Measurements from ENCODE around the gene KIF5A. TPM values are rescaled to one million over a fixed set of nuclear protein-coding genes. Genes with fewer than 3 reads are reported as not detected.
A peak's percentile ranks its signal among the peaks of the same experiment; 100 is the strongest.

Gene KIF5A
- total and polyA plus RNA-seq, 2 of the 13 experiments (the other 11 are each of a cell fraction or from before 2014, with no cell fraction given), result 1.6 to 11.9 TPM

DNA sequence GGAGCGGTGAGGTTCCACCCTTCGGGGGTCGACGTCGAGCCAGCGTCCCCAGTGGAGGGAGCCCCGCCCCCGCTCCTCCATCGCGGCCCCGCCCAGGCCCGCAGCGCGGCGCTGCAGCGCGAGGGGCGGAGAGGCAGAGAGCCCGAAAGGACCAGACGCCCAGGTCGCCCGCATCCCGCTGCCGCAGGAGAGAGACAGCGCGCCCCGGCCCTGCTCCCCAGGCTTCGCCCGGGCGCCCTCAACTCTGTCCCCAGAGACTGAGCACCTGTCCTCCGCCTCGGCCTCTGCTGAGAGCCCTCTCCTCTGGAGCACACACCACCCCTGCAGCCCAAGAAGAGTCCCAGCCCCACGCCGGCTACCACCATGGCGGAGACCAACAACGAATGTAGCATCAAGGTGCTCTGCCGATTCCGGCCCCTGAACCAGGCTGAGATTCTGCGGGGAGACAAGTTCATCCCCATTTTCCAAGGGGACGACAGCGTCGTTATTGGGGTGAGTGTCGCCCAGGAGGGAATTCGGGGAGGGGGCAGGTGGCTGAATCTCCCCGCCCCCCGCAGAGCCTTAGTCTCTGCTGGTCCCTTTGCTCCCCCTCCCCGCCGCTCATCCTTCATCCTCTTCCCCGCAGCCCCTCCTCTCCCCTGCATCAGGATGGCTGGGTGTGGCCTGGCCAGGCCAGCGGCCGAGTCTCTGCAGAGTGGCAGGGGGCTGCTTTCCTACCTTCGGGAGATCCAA is at the start of gene KIF5A (continued):
- TF ChIP-seq, protein P1, sequence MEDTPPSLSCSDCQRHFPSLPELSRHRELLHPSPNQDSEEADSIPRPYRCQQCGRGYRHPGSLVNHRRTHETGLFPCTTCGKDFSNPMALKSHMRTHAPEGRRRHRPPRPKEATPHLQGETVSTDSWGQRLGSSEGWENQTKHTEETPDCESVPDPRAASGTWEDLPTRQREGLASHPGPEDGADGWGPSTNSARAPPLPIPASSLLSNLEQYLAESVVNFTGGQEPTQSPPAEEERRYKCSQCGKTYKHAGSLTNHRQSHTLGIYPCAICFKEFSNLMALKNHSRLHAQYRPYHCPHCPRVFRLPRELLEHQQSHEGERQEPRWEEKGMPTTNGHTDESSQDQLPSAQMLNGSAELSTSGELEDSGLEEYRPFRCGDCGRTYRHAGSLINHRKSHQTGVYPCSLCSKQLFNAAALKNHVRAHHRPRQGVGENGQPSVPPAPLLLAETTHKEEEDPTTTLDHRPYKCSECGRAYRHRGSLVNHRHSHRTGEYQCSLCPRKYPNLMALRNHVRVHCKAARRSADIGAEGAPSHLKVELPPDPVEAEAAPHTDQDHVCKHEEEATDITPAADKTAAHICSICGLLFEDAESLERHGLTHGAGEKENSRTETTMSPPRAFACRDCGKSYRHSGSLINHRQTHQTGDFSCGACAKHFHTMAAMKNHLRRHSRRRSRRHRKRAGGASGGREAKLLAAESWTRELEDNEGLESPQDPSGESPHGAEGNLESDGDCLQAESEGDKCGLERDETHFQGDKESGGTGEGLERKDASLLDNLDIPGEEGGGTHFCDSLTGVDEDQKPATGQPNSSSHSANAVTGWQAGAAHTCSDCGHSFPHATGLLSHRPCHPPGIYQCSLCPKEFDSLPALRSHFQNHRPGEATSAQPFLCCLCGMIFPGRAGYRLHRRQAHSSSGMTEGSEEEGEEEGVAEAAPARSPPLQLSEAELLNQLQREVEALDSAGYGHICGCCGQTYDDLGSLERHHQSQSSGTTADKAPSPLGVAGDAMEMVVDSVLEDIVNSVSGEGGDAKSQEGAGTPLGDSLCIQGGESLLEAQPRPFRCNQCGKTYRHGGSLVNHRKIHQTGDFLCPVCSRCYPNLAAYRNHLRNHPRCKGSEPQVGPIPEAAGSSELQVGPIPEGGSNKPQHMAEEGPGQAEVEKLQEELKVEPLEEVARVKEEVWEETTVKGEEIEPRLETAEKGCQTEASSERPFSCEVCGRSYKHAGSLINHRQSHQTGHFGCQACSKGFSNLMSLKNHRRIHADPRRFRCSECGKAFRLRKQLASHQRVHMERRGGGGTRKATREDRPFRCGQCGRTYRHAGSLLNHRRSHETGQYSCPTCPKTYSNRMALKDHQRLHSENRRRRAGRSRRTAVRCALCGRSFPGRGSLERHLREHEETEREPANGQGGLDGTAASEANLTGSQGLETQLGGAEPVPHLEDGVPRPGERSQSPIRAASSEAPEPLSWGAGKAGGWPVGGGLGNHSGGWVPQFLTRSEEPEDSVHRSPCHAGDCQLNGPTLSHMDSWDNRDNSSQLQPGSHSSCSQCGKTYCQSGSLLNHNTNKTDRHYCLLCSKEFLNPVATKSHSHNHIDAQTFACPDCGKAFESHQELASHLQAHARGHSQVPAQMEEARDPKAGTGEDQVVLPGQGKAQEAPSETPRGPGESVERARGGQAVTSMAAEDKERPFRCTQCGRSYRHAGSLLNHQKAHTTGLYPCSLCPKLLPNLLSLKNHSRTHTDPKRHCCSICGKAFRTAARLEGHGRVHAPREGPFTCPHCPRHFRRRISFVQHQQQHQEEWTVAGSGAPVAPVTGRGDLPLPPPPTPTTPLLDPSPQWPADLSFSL (CRISPR knock-in tag; IDR thresholded peaks at IDR 0.05), result no peak
- TF ChIP-seq ZNF777 (CRISPR knock-in tag; IDR thresholded peaks at IDR 0.05), result peak; percentile 71
- TF ChIP-seq MYNN (CRISPR knock-in tag; IDR thresholded peaks at IDR 0.05; ENCODE audit: low read depth), result no peak
- no peak for TF ChIP-seq ZNF468 (CRISPR knock-in tag; IDR thresholded peaks at IDR 0.05)
- TF ChIP-seq, protein P2, sequence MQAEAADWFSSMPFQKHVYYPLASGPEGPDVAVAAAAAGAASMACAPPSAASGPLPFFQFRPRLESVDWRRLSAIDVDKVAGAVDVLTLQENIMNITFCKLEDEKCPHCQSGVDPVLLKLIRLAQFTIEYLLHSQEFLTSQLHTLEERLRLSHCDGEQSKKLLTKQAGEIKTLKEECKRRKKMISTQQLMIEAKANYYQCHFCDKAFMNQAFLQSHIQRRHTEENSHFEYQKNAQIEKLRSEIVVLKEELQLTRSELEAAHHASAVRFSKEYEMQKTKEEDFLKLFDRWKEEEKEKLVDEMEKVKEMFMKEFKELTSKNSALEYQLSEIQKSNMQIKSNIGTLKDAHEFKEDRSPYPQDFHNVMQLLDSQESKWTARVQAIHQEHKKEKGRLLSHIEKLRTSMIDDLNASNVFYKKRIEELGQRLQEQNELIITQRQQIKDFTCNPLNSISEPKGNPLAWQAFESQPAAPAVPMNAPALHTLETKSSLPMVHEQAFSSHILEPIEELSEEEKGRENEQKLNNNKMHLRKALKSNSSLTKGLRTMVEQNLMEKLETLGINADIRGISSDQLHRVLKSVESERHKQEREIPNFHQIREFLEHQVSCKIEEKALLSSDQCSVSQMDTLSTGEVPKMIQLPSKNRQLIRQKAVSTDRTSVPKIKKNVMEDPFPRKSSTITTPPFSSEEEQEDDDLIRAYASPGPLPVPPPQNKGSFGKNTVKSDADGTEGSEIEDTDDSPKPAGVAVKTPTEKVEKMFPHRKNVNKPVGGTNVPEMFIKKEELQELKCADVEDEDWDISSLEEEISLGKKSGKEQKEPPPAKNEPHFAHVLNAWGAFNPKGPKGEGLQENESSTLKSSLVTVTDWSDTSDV (CRISPR knock-in tag; IDR thresholded peaks at IDR 0.05), result no peak
- no peak for TF ChIP-seq PHF21A (CRISPR knock-in tag; IDR thresholded peaks at IDR 0.05)
- TF ChIP-seq HOXD1 (CRISPR knock-in tag; IDR thresholded peaks at IDR 0.05), result 0 out of 2 replicates have a peak, but pooled peaks have one; percentile 25
- TF ChIP-seq ADNP (CRISPR knock-in tag; IDR thresholded peaks at IDR 0.05), result no peak
- no peak for TF ChIP-seq ZNF431 (CRISPR knock-in tag; IDR thresholded peaks at IDR 0.05; ENCODE audit: borderline replicate concordance, low read depth)
- TF ChIP-seq NCOA5 (CRISPR knock-in tag; IDR thresholded peaks at IDR 0.05), result no peak
- TF ChIP-seq ZNF263 (CRISPR knock-in tag; IDR thresholded peaks at IDR 0.05), result 0 out of 2 replicates have a peak, but pooled peaks have one; percentile 28
- TF ChIP-seq, protein P3, sequence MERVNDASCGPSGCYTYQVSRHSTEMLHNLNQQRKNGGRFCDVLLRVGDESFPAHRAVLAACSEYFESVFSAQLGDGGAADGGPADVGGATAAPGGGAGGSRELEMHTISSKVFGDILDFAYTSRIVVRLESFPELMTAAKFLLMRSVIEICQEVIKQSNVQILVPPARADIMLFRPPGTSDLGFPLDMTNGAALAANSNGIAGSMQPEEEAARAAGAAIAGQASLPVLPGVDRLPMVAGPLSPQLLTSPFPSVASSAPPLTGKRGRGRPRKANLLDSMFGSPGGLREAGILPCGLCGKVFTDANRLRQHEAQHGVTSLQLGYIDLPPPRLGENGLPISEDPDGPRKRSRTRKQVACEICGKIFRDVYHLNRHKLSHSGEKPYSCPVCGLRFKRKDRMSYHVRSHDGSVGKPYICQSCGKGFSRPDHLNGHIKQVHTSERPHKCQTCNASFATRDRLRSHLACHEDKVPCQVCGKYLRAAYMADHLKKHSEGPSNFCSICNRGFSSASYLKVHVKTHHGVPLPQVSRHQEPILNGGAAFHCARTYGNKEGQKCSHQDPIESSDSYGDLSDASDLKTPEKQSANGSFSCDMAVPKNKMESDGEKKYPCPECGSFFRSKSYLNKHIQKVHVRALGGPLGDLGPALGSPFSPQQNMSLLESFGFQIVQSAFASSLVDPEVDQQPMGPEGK (CRISPR knock-in tag; IDR thresholded peaks at IDR 0.05), result peak; percentile 49; the same call in 1 of the 2 replicates
- peak; percentile 42 for TF ChIP-seq TEAD3 (CRISPR knock-in tag; optimal IDR thresholded peaks at IDR 0.05; ENCODE audit: borderline replicate concordance)
- TF ChIP-seq SYNCRIP (IDR thresholded peaks at IDR 0.05; ENCODE audit: insufficient read depth, low read depth, low read length), result no peak
- TF ChIP-seq ZBTB20 (CRISPR knock-in tag; IDR thresholded peaks at IDR 0.05; ENCODE audit: borderline replicate concordance, low read depth), result no peak
- TF ChIP-seq, protein P4, sequence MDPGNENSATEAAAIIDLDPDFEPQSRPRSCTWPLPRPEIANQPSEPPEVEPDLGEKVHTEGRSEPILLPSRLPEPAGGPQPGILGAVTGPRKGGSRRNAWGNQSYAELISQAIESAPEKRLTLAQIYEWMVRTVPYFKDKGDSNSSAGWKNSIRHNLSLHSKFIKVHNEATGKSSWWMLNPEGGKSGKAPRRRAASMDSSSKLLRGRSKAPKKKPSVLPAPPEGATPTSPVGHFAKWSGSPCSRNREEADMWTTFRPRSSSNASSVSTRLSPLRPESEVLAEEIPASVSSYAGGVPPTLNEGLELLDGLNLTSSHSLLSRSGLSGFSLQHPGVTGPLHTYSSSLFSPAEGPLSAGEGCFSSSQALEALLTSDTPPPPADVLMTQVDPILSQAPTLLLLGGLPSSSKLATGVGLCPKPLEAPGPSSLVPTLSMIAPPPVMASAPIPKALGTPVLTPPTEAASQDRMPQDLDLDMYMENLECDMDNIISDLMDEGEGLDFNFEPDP (CRISPR knock-in tag; conservative IDR thresholded peaks at IDR 0.05), result no peak
- TF ChIP-seq ZNF333 (CRISPR knock-in tag; IDR thresholded peaks at IDR 0.05; ENCODE audit: borderline replicate concordance), result no peak
